Erythroblast (primary cell): Measurements from ENCODE around the gene SEC11A.

Experiments
- GATA1 ChIP-seq: IDR thresholded peaks from 2 replicates; pipeline ENCODE4 v1.6.1; 2011; ENCODE audit warnings: low read depth, mild to moderate bottlenecking, control low read depth, low read length, moderate library complexity
- POLR2A ChIP-seq: IDR thresholded peaks from 2 replicates; pipeline ENCODE4 v1.6.1; 2011; ENCODE audit warnings: mild to moderate bottlenecking, low read length

DNA sequence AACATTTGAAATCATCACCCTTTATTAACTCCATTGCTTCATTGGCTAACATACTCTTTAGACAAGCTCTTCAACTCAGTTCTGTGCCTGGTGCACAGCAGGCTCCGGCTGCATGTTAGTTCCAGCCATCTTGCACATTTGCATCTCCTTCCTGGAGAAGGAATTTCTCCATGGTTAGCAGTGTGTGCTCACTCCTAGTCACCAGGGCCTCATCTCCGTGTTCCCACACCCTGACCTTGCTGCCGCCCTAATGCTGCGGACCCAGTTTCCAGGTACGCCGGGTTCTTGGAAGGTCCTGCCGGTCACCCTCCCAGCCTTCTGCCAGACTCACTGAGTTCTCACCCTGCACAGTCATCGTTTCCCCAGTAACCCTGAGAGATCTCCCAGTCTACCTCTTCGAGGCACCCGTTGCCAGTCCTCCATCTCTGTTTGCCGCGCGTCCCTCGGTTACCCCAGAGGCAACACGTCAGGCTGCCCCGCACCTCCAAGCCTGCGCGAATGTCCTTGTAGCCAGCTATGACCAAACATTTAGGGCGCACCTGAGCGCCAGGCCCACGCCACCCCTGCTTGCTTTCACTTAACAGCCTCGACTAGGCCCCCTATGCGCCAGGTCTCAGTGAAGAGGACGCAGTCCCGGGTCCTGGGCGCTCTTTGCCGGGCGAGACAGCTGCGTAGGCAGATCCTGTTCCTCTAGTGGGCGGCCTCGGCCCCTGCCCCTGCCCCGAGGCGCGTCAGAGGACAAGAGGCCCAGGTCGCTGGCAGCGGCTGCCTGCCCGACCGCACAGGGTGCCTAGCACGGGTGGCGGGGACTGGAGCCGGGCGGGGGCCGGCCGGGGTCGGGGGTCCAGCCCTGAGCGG is 31.7 kb upstream of the SEC11A start:
- TF ChIP-seq GATA1, result no peak
- TF ChIP-seq POLR2A, result peak; percentile 84
